C4-2B (cell line): Measurements from ENCODE around the gene PGP.

Experiments used
- H3K27ac ChIP-seq: fragments of 450-650 bp; 2 replicates; pipeline ENCODE4 v1.5.1; 2017
- CTCF ChIP-seq: fragments of 450-650 bp; conservative IDR thresholded peaks from 2 replicates; pipeline ENCODE4 v1.5.1; 2017; ENCODE audit warnings: mild to moderate bottlenecking
- ZFX ChIP-seq: fragments of 450-650 bp; IDR thresholded peaks from 2 replicates; pipeline ENCODE4 v1.6.1; 2017

PGP gene

DNA sequence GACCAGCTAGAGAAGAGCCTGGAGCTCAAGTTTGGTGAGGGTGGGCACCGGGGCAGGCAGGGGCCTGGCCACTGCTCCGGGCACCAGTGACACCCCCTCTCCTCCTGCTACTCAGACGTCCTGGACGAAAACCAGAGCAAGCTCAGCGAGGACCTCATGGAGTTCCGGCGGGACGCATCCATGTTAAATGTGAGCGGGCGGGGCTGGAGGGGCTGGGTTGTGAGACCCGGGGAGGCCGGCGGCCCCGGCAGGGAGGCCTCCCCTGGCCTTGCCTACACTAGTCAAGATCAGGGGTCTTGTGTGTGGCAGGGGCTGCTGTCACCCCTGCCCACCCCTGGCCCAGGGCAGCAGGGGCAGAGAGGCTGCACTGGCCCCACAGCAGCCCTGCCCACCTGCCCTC is 41.3 kb downstream of the PGP start:
- TF ChIP-seq CTCF (no peak), ZFX (no peak)
- no peak overlapping the region for H3K27ac ChIP-seq

GRCh38 chr16:2172688-2173335 is 41.8 kb downstream of the PGP start:
- TF ChIP-seq CTCF (no peak), ZFX (no peak)

GRCh38 chr16:2171601-2172178 is 43.0 kb downstream of the PGP start:
- no peak for TF ChIP-seq ZFX
- TF ChIP-seq CTCF = no peak
- H3K27ac ChIP-seq = no peak overlapping the region

More at GRCh38 chr16:2172688-2173335, 41.8 kb downstream of the PGP start:
- no peak overlapping the region for H3K27ac ChIP-seq

DNA sequence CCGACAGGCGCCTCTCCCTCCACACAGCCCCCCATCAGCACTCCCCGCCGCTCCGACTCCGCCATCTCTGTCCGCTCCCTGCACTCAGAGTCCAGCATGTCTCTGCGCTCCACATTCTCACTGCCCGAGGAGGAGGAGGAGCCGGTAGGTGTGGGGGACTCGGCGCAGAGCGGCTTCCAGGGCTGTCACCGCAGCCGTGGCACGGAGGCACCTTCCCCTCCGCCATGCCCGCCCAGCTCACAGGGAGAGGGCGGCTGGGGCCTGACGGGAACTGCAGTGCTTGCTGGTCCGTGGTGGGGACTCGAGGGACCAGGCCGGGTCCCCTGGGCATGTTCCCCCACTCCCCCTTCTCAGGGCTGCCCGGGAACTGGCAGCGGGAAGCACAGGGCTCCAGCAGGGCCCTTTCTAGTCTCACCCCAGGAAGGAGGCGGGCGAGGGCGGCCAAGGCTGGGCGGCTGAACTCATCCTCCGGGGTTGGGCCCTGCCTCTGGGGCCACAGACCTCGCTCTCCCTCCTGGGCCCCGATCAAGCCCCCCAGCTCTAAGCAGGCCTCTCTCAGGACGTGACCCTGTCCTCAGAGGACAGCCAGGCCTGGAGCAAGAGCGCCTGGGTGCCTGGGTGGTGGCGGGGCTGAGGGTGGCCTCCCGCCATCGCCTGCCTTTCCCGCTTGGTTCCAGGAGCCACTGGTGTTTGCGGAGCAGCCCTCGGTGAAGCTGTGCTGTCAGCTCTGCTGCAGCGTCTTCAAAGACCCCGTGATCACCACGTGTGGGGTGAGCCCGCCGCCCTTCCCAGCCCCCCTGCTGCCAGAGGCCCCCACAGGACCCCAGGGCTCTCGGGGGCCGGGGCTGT is 43.8 kb downstream of the PGP start:
- H3K27ac ChIP-seq = no peak overlapping the region

DNA sequence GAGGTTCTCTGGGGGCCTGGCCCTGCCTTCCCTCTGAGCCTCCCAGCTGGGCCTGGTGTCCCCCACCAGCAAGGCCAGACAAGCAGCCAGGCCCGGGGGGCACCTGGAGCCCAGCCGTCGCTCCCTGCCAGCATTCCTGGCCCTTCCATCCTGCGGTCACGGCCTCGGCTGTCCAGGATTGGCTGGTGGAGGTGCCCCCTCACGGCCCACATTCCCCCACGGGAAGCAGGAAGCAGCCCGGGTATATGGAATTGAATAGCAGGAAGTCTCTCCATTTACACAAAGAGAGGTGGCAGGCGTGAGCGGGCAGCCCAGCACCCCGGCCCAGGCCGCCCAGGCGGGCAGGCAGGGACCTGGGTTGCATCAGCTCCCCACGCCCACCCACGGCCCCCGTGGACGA is 44.6 kb downstream of the PGP start:
- no peak overlapping the region for H3K27ac ChIP-seq
- TF ChIP-seq CTCF (no peak), ZFX (no peak)

More for the DNA sequence above, 43.8 kb downstream of the PGP start:
- TF ChIP-seq CTCF (no peak), ZFX (no peak)

- TF ChIP-seq ZFX (no peak), CTCF (no peak)
- no peak overlapping the region for H3K27ac ChIP-seq
Measured at GRCh38 chr16:2167068-2167638, 47.5 kb downstream of the PGP start.
